Measurements from ENCODE around the gene TRABD.

The TRABD gene

GRCh38 chr22:50246242-50247175 lies 60.8 kb downstream of the TRABD start:
- no peak for DNase-seq

- no peak for DNase-seq
Measured at GRCh38 chr22:50247748-50248147, 62.0 kb downstream of the TRABD start.

GRCh38 chr22:50248196-50249081 lies 62.7 kb downstream of the TRABD start:
- no peak for DNase-seq
